ENCODE data around the gene KLRG1.
A peak's percentile ranks its signal among the peaks of the same experiment; 100 is the strongest.

Gene KLRG1

GRCh38 chr12:9040484-9041186, 51.3 kb downstream of the KLRG1 start:
- no peak for DNase-seq (ENCODE audit: low spot score)

- no peak for DNase-seq (ENCODE audit: low spot score)
These were observed 52.0 kb downstream of the KLRG1 start for GRCh38 chr12:9041321-9041720.

GRCh38 chr12:9043766-9044165, 54.4 kb downstream of the KLRG1 start:
- no peak for DNase-seq (ENCODE audit: low spot score)

DNA sequence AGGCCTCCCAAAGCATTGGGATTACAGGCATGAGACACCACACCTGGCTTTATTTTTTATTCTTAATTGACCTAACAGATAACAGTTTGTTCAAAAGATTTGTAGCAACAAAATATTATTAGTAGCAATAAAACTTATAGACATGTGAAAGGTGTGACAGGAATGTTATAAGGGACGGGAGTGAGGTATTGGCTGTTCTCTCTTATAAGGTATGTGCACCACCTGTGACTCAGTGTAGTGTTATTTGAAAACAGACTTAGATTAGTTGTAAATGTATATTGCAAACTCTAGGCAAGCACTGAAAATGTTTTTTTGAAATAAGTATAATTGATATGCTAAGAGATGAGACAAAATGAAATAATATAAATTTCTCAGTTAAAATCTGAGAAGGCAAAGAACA, 57.8 kb downstream of the KLRG1 start:
- DNase-seq (ENCODE audit: low spot score), result no peak

DNA sequence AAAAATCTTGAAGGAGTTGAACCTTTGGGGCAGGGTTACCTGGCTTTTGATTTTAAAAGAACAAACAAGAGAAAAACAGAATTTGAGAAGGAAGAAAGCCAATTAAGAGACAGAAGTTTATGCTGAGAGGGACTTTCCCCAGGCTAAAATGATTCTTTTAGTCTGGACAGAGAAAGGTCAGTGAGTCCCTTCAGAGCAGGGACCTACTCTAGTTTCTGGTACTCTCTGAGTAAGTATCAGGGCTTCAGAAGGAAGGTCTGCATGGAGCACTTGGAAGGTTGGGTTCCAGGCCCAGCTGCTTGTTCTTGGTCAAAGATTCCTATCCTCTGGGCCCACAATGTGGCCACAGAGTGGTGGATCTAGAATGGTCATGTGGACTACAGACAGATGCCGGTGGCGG, 59.6 kb downstream of the KLRG1 start:
- DNase-seq (ENCODE audit: low spot score), result no peak

DNA sequence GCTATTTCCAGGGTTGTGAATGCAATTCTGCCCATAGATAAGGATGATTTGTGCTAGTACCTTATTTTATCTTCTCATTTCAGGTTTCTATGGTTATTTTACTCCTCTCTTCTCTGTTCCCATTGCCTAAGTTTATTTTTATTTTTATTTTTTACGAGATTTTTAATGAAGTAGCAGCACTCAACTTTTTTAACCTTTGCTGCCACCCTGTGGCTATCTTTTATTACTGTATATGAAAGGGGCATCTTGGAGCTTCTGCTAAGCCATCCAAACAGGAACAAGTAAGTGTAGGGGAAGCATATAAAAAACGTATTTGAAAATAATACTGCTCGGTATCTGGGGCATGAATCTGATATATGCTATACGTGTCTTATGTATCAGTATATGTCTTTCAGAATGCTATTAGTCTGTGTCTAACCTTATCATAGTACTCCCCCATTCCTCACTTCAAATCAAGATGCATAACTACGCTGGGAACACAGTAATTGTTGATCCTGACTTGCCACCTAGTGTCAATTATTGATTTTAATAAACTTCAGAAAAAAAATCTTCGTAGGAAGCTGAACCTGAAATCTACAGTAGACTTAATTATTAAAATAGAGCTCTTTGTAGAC, 60.3 kb downstream of the KLRG1 start:
- peak; percentile 53 for DNase-seq (ENCODE audit: low spot score)

DNA sequence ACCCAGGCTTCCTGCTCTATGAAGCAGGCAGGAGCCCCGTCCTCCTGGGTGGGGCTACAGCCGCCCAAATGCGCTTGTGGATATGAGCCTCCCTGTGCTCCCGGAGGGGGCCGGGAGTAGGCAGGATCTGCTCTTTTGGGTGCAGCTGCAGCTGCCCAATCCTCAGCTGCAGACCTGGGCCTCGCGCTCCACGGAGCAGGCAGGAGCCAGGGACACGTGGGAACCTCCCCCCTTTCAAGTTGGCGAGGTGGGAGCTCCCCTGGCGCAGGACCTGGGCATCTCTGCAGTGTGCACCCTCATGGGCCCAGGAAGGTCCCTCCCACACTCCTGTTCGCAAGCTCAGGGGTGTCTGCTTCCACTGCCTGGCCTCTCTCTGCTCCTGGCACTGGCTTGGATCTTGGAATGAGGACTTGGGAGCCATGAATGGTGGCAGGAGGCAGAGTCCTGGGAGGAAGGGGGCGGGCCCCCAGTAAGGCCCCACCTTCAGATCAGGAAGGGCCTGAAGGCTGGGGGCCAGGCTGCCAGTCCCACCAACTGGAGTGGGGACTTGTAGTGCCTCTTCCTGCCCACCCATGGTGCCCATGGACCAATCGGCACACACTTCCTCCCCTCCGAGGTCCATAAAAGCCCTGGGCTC, 61.3 kb downstream of the KLRG1 start:
- no peak for DNase-seq (ENCODE audit: low spot score)

DNA sequence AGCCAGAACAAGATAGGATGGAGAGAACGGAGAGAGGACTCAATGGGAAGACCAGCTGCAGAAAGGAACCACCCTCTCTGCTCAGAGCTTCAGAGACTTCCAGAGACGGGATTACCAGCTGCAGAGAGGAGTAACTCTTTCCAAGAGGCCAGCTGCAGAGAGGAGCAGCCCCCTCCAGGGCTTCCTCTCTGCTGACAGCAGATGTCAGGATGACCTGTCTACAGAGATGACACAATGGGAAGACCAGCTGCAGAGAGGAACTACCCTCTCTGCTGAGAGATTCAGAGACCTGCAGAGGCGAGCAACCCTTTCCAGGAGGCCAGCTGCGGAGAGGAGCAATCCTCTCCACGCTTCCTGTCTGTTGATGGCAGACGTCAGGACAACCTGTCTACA, 61.8 kb downstream of the KLRG1 start:
- no peak for DNase-seq (ENCODE audit: low spot score)

DNA sequence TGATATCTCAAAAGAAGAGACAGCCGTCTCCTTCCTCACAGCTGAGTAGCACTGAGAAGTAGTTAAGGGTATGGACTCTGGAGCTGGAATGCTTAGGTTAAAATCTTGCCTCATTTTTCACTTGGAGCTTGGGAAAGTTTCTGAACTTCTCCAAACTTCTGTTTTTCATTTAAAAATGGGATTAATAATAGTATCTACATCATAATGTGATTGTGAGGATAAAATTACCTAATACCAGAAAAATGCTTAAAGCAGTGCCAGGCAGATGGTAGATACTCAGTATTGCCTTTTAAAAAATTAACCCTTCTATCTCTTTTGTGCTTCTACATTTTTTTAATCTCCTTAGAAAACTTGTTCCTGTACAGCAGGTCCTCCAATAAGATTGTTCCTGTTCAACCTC, 63.3 kb downstream of the KLRG1 start:
- DNase-seq (ENCODE audit: low spot score), result no peak

All from hematopoietic multipotent progenitor cell treated with erythropoietin and hydrocortisone succinate and interleukin-3 and kit ligand, for 17 days (in vitro differentiated cells).